ENCODE results near the gene TTC3. TPM values are rescaled to one million over a fixed set of nuclear protein-coding genes. Genes with fewer than 3 reads are reported as not detected.

TTC3 gene
- total and polyA plus RNA-seq, 2 donors (not counting 1 experiment from before 2014, with no cell fraction given): 42.0 to 163 TPM

DNA sequence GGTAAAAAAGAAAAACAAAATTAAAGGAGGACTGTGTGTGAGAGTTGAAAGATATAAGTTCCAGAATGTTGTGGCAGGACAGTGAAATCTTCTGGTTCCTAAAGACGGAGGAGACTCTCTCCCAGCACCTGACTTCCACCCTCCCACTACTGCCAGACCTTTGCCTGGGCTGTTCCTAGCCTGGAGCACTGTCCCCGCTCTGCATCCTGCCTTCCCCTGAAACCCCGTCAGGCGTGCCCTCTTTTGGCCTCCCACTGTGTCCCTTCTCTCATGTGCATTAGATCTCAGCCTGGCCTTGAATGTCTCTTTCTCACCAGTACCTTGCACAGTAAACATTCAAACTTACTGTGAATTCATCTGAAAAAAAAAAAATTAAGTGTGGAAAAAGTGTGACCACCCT, 120.0 kb downstream of the TTC3 start:
- ChIA-PET POLR2A (no interaction called here), CTCF (no interaction called here)
- 93% methylated on average over 3 of the region's 4 CpGs for WGBS (ENCODE audit: insufficient coverage)
- no peak overlapping the region for H3K9ac ChIP-seq (ENCODE audit: low read length)
- Mint-ChIP-seq H3K27me3 (no peaks in the 10 kb centered on the region), H3K9me3 (ENCODE audit: insufficient read depth) (no peaks in the 10 kb centered on the region), H3K27ac (no peak overlapping the region), H3K4me3 (no peak overlapping the region), H3K4me1 (no peaks in the 10 kb centered on the region)
- TF ChIP-seq EZH2 (IDR thresholded peaks at IDR 0.05; ENCODE audit: borderline replicate concordance, insufficient read depth, low read depth, low read length, poor library complexity, severe bottlenecking): no peak
- TF ChIP-seq, protein P1, sequence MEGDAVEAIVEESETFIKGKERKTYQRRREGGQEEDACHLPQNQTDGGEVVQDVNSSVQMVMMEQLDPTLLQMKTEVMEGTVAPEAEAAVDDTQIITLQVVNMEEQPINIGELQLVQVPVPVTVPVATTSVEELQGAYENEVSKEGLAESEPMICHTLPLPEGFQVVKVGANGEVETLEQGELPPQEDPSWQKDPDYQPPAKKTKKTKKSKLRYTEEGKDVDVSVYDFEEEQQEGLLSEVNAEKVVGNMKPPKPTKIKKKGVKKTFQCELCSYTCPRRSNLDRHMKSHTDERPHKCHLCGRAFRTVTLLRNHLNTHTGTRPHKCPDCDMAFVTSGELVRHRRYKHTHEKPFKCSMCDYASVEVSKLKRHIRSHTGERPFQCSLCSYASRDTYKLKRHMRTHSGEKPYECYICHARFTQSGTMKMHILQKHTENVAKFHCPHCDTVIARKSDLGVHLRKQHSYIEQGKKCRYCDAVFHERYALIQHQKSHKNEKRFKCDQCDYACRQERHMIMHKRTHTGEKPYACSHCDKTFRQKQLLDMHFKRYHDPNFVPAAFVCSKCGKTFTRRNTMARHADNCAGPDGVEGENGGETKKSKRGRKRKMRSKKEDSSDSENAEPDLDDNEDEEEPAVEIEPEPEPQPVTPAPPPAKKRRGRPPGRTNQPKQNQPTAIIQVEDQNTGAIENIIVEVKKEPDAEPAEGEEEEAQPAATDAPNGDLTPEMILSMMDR (IDR thresholded peaks at IDR 0.05): no peak
- no peak for DNase-seq
- no peaks in the 10 kb centered on the region for H3K4me1 ChIP-seq (ENCODE audit: control insufficient read depth in 2 of 2, insufficient read depth in 2 of 2, low read length in 2 of 2)
- H3K36me3 ChIP-seq (replicated peaks in 1 of 2; ENCODE audit: control extremely low read depth in 1 of 2, control insufficient read depth in 1 of 2, extremely low read depth in 1 of 2, insufficient read depth in 2 of 2, low read length in 1 of 2): peaks cover 0 to 59% of the 10 kb centered on the region in 2 experiments
- H3K27me3 ChIP-seq (replicated peaks in 1 of 4; ENCODE audit: control extremely low read depth in 1 of 4, control insufficient read depth in 3 of 4, insufficient read depth in 4 of 4, low read length in 3 of 4): no peaks in the 10 kb centered on the region
- intact Hi-C loops (cut with micrococcal nuclease): no loop called here
- no peaks in the 10 kb centered on the region for H3K79me2 ChIP-seq (ENCODE audit: control insufficient read depth, insufficient read depth, low read length)
- H3K4me2 ChIP-seq (replicated peaks; ENCODE audit: low read depth, low read length, poor library complexity, severe bottlenecking): no peak overlapping the region
- ATAC-seq (ENCODE audit: low read depth): no peak
- H2AFZ ChIP-seq (ENCODE audit: insufficient read depth, low read depth, low read length, poor library complexity, severe bottlenecking): no peak overlapping the region
- H3K27ac ChIP-seq (ENCODE audit: low read length in 2 of 2): no peak overlapping the region
- no peaks in the 10 kb centered on the region for H3K9me3 ChIP-seq (ENCODE audit: control extremely low read depth in 1 of 3, control insufficient read depth in 2 of 3, insufficient read depth in 1 of 3, low read length in 2 of 3)
- no peak overlapping the region for H3K4me3 ChIP-seq (ENCODE audit: control extremely low read depth in 1 of 5, extremely low read depth in 1 of 5, insufficient read depth in 1 of 5, low read depth in 2 of 5, low read length in 4 of 5)
- no peaks in the 10 kb centered on the region for H4K20me1 ChIP-seq (ENCODE audit: control insufficient read depth, insufficient read depth, low read length, poor library complexity, severe bottlenecking)

DNA sequence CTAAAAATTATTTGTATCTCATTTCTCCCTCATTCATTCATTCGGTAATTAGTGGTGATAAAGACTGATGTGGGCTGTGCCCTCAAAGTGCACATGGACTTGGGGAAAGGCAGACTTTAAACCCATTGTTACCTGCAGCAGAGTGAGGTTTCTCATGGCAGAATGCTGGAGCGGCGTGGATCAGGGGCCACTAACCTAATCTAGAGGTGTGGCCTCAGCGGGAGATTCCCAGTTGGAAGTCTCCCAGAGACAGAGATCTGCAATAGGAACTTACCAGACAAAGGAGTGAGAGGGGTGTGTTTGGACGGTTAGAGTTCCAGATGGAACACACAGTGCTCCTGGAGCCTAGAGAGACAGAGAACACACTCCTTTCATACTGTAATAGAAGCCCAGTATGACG, 120.6 kb downstream of the TTC3 start:
- Histone ChIP-seq H3K9ac (ENCODE audit: low read length) (no peak overlapping the region), H3K36me3 (replicated peaks in 1 of 2; ENCODE audit: control extremely low read depth in 1 of 2, control insufficient read depth in 1 of 2, extremely low read depth in 1 of 2, insufficient read depth in 2 of 2, low read length in 1 of 2) (peaks cover 0 to 58% of the 10 kb centered on the region in 2 experiments), H3K9me3 (ENCODE audit: control extremely low read depth in 1 of 3, control insufficient read depth in 2 of 3, insufficient read depth in 1 of 3, low read length in 2 of 3) (no peaks in the 10 kb centered on the region), H2AFZ (ENCODE audit: insufficient read depth, low read depth, low read length, poor library complexity, severe bottlenecking) (no peak overlapping the region), H3K79me2 (ENCODE audit: control insufficient read depth, insufficient read depth, low read length) (no peaks in the 10 kb centered on the region), H3K27ac (ENCODE audit: low read length in 2 of 2) (no peak overlapping the region), H3K4me1 (ENCODE audit: control insufficient read depth in 2 of 2, insufficient read depth in 2 of 2, low read length in 2 of 2) (no peaks in the 10 kb centered on the region), H4K20me1 (ENCODE audit: control insufficient read depth, insufficient read depth, low read length, poor library complexity, severe bottlenecking) (no peaks in the 10 kb centered on the region), H3K27me3 (replicated peaks in 1 of 4; ENCODE audit: control extremely low read depth in 1 of 4, control insufficient read depth in 3 of 4, insufficient read depth in 4 of 4, low read length in 3 of 4) (no peaks in the 10 kb centered on the region), H3K4me2 (replicated peaks; ENCODE audit: low read depth, low read length, poor library complexity, severe bottlenecking) (no peak overlapping the region), H3K4me3 (ENCODE audit: control extremely low read depth in 1 of 5, extremely low read depth in 1 of 5, insufficient read depth in 1 of 5, low read depth in 2 of 5, low read length in 4 of 5) (no peak overlapping the region)
- Mint-ChIP-seq H3K4me3 (no peak overlapping the region), H3K9me3 (ENCODE audit: insufficient read depth) (no peaks in the 10 kb centered on the region), H3K27ac (no peak overlapping the region), H3K27me3 (no peaks in the 10 kb centered on the region), H3K4me1 (no peaks in the 10 kb centered on the region)
- ChIA-PET POLR2A (no interaction called here), CTCF (no interaction called here)
- DNase-seq (no peak), ATAC-seq (ENCODE audit: low read depth) (no peak)
- 97% methylated on average over 5 of the region's 6 CpGs for WGBS (ENCODE audit: insufficient coverage)
- TF ChIP-seq EZH2 (IDR thresholded peaks at IDR 0.05; ENCODE audit: borderline replicate concordance, insufficient read depth, low read depth, low read length, poor library complexity, severe bottlenecking): no peak
- TF ChIP-seq, protein P1 (IDR thresholded peaks at IDR 0.05): no peak
- intact Hi-C loops (cut with micrococcal nuclease): no loop called here

Data from B cell (primary cell).